ENCODE results near the gene DISP2. TPM values are rescaled to one million over a fixed set of nuclear protein-coding genes. Genes with fewer than 3 reads are reported as not detected.

Gene DISP2
- total and polyA plus RNA-seq, 9 of the 15 experiments (the other 6 are each of a cell fraction or from before 2014, with no cell fraction given): 0.06 to 0.89 (median 0.15) TPM; not detected in 1

DNA sequence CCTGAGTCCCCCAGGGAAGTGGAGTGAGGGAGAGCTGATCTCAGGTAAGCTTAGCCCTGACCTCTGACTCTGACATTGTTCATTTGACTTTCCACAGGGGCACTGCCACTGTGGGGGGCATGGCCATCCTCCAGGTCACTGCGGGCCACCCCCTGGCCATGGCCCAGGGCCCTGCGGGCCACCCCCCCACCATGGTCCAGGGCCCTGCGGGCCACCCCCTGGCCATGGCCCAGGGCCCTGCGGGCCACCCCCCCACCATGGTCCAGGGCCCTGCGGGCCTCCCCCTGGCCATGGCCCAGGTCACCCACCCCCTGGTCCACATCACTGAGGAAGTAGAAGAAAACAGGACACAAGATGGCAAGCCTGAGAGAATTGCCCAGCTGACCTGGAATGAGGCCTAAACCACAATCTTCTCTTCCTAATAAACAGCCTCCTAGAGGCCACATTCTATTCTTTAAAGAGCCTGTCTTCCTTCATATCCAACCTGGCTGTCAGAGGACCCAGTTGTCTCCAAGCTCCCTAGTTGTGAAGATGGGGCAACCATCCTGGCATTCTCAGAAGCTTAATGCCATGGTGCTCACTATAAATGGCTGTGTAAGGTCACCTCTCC is 1.9 kb upstream of the DISP2 start:
- Histone ChIP-seq H2AFZ (ENCODE audit: low read depth, low read length) (no peak overlapping the region), H3K36me3 (ENCODE audit: control insufficient read depth, insufficient read depth, low read length) (no peaks in the 10 kb centered on the region), H3K4me1 (replicated peaks in 1 of 2; ENCODE audit: control insufficient read depth in 2 of 2, insufficient read depth in 2 of 2, low read length in 2 of 2) (peaks cover 9 to 26% of the 10 kb centered on the region in 2 experiments; a peak in 4 of 5 replicates), H3K27ac (ENCODE audit: extremely low read depth, low read depth, low read length) (no peak overlapping the region), H3K79me2 (ENCODE audit: control insufficient read depth, insufficient read depth, low read length) (no peaks in the 10 kb centered on the region), H3K9me3 (replicated peaks; ENCODE audit: control insufficient read depth, insufficient read depth, low read depth, low read length) (no peaks in the 10 kb centered on the region; the same call in 1 of the 2 replicates), H4K20me1 (replicated peaks; ENCODE audit: control insufficient read depth, insufficient read depth, low read length) (no peaks in the 10 kb centered on the region; the same call in 1 of the 2 replicates), H3K27me3 (ENCODE audit: control insufficient read depth in 2 of 2, insufficient read depth in 2 of 2, low read length in 2 of 2) (0 out of 5 replicates have a peak, but pooled peaks cover 0 to 3% of the 10 kb centered on the region in 2 experiments), H3K9me1 (ENCODE audit: control insufficient read depth, insufficient read depth, low read length) (no peaks in the 10 kb centered on the region), H3K9ac (ENCODE audit: insufficient read depth in 1 of 2, low read depth in 2 of 2, low read length in 2 of 2) (no peak overlapping the region), H3K4me3 (no peak overlapping the region), H3K4me2 (ENCODE audit: insufficient read depth, low read length) (no peak overlapping the region)
- no peak for DNase-seq (ENCODE audit: extremely low read depth in 1 of 4, low spot score in 3 of 4)
- no TSS peak for BruUV-seq (replicated peaks)
- intact Hi-C loops (cut with micrococcal nuclease): loop anchor here (5.0 kb wide), 1 partner anchor 66 kb away; no protein-coding TSS in a partner anchor
- no peak for ATAC-seq
- no peak for FAIRE-seq
- in situ Hi-C loops (cut with MboI): no loop called here
- ChIA-PET POLR2A (interaction anchor here (1.7 kb wide), 1 partner anchor 10 kb away, joined by 7 read pairs; no protein-coding TSS in a partner anchor), CTCF (ENCODE audit: low intra/inter-chr PET ratio) (no interaction called here)
- WGBS (ENCODE audit: insufficient coverage, low coverage, missing lambda C conversion rate): 26% methylated on average over 5 of the region's 5 CpGs
- TF ChIP-seq ZNF133 (CRISPR knock-in tag; IDR thresholded peaks at IDR 0.05): no peak
- TF ChIP-seq SRF (CRISPR knock-in tag; IDR thresholded peaks at IDR 0.05): no peak
- no peak for TF ChIP-seq EWSR1 (IDR thresholded peaks at IDR 0.05; ENCODE audit: borderline replicate concordance, low read depth, partially characterized antibody)
- no peak for TF ChIP-seq SRSF3 (IDR thresholded peaks at IDR 0.05; ENCODE audit: insufficient read depth, low read length)
- TF ChIP-seq SPI1 (IDR thresholded peaks at IDR 0.05; ENCODE audit: borderline replicate concordance, low read depth, low read length): no peak
- TF ChIP-seq, protein P1, sequence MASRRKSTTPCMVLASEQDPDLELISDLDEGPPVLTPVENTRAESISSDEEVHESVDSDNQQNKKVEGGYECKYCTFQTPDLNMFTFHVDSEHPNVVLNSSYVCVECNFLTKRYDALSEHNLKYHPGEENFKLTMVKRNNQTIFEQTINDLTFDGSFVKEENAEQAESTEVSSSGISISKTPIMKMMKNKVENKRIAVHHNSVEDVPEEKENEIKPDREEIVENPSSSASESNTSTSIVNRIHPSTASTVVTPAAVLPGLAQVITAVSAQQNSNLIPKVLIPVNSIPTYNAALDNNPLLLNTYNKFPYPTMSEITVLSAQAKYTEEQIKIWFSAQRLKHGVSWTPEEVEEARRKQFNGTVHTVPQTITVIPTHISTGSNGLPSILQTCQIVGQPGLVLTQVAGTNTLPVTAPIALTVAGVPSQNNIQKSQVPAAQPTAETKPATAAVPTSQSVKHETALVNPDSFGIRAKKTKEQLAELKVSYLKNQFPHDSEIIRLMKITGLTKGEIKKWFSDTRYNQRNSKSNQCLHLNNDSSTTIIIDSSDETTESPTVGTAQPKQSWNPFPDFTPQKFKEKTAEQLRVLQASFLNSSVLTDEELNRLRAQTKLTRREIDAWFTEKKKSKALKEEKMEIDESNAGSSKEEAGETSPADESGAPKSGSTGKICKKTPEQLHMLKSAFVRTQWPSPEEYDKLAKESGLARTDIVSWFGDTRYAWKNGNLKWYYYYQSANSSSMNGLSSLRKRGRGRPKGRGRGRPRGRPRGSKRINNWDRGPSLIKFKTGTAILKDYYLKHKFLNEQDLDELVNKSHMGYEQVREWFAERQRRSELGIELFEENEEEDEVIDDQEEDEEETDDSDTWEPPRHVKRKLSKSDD (conservative IDR thresholded peaks at IDR 0.05; ENCODE audit: low read length): no peak
- TF ChIP-seq LCOR (CRISPR knock-in tag; IDR thresholded peaks at IDR 0.05): no peak
- TF ChIP-seq PHF21A (IDR thresholded peaks at IDR 0.05; ENCODE audit: borderline replicate concordance, low read depth): no peak
- no peak for TF ChIP-seq ZNF311 (CRISPR knock-in tag; IDR thresholded peaks at IDR 0.05)
- no peak for TF ChIP-seq YBX1 (IDR thresholded peaks at IDR 0.05)
- no peak for TF ChIP-seq TOE1 (IDR thresholded peaks at IDR 0.05; ENCODE audit: borderline replicate concordance)
- no peak for TF ChIP-seq TOE1 (CRISPR knock-in tag; IDR thresholded peaks at IDR 0.05; ENCODE audit: borderline replicate concordance, low read depth)
- no peak for TF ChIP-seq SMAD2 (IDR thresholded peaks at IDR 0.05; ENCODE audit: low read depth, low read length)
- no peak for TF ChIP-seq MEF2D (tag; conservative IDR thresholded peaks at IDR 0.05; ENCODE audit: low read depth)

All from K562 (cell line).